Endometrium (tissue), 2 donors: ENCODE results near the gene ZNF618.
"Not testable (repeated sequence)": the region's sequence is repeated elsewhere in the genome, so short reads cannot be mapped to it uniquely, and the experiment has no call there.

ENCODE experiments used
- FAIRE-seq: peaks from 2 replicates; lab custom pipeline; 2012; peaks lifted over from hg19 to GRCh38; lab: Jason Lieb, UNC
- donor health status: control.
- donor health status: control.

Gene ZNF618

GRCh38 chr9:113989017-113989713 lies 113.1 kb downstream of the ZNF618 start:
- no peak for FAIRE-seq

DNA sequence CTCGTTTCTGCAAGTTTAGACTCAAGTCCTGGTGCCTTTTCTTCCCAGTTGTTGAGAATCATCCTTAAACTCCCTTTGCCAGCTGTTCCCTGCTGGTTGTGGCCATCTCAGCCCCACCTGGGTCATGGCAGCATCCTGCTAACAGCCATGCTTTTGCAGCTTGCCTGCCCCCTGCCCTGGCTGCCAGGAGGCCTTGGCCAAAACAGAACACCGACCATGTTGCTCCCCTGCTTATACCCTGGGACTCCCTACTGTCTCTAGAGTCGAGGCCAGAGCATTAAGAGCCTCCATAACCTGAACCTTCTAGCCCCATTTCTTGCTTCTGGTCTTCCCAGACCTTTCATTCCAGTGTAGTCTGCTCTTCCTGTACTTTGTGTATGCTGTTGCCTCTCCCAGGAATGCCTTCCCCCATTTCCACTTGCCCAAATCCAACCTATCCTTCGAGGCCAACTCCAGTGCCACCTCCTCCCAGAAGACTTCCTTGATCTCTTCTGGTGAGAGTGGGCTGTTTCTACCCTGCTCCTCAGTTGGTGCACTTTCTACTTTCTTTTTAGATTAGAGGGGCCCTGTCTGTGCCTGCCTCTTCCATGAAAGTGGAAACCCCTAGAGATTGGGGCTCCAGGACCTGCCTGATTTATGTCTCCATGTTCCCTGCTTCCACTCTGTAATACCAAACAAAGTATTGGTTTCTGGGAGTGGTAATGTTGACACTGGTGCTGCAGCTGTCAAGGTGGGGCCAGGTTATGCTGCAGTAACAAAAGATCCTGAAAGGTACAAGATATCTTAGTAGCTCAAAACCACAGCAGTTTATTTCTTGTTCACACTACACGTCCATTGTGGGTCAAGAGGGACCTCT lies 113.8 kb downstream of the ZNF618 start:
- no peak for FAIRE-seq

DNA sequence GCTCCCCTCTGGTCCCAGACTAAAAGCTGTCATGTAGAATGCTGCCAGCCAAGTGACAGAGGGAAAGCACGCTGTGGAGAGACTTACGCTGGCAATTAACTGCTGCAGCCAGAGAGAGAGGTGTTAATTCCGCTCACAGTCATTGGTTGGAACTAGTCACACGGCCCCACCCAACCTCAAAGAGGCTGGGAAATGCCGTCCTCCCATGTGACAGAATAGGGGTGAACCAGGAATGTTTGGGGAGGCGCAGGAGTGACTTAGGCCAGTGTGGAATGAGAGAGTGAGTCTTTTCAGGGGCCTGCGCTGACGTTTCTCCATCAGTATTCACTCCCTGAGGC lies 114.4 kb downstream of the ZNF618 start:
- no peak for FAIRE-seq

- FAIRE-seq: no peak
Observed at GRCh38 chr9:113990975-113991471, 114.9 kb downstream of the ZNF618 start.

DNA sequence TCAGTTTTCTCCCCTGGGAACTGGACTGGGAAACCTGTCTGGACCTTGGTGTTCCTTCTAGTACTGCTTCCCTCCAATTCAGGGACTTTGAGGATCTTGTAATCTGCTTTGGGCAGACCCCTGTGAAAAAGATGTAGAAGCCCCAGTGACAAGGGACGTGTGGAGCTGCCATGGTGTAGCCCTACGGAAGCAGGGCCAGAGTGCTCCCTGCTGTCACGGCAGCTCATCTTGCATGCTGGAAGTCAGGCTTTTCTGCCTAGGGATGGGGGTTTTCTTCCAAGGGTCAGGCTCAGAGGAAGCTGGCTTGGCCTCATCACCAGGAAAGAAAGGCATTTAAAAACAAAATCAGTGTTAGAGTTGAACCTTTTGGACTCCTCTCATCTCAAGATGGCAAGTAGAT lies 115.6 kb downstream of the ZNF618 start:
- FAIRE-seq: no peak

DNA sequence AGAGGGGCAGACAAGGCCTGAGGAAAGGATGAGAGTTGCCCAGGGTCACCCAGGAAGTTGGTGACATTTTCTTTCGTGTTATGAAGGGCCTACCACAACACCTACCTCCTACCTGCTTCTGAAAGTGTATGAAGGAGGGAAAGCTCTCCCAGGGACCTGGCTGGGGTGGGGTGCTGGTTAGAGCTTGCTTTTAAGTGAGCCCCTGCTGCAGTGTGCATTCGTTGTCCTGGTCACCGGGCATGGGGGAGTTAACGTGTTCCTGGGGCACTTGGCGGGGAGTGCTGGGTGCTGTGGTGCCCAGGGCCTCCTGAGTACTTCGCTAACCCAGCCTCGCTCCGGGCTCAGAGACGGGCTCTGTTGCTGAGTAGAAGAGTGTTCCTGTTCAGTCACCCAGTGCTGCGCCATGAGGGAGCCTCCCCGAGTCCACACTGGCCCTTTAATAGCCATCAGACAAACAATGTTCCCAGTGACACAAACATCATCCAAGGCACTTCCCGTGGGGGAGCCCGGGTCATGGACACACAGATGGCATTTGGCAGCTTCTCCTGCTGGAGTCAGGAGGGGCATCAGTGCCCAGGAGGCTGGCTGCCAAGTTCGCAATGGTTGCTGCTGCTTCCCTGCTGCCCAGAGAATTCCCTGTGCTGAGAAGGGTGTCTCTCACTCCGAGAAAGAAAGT lies 116.3 kb downstream of the ZNF618 start:
- FAIRE-seq: no peak

GRCh38 chr9:113992994-113993393 lies 116.9 kb downstream of the ZNF618 start:
- FAIRE-seq: no peak

DNA sequence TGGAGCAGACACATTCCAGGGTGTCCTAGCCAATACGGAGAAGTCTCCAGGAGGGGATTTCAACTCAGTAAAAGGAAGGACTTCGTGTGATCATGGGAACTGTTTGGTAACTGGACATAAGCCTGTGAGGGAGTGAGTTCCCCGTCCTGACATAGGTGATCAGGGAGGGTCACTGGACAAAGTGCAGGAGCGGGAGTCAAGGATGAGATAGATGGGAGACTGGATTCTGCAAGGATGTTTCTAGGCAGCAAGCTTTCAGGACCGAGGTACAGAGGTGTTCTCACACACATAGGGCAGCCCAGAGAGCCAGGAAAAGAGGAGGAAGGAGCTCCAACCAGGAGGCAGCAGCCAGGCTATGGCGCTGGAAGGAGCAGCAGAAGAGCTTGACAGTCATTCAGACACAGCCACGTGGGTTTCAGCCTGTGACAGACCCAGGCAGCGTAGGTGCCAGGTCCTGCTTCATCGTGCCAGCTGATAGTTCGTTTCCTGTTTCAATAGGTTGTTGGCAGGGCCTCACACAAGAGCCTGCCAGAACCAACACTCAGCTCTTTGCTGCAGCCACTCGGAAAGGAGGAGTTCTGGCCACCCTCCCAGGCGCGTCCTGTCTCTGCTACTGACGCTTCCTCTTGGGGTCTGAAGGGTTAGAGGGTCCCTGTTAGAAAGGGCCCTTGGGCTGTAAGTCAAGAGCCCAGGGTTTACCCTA lies 117.9 kb downstream of the ZNF618 start:
- no peak for FAIRE-seq

DNA sequence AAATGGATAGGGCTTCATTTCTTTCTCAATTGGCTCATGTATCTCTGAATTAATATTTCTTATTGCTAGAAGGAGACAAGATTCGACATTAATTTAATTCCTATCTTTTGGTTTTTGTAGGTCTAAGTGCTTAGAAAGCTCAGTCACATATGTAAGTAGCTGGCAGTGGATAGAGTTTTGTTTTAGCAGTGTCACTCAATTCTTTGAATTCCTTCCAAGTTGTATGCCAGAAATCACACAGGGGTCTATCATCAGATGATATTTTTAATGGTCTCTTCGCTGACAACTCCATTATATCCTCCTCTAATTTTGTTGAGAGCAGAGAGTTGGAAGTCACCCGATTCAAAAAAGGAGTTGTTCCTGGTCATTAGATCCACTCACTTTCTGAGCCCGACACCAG lies 119.3 kb downstream of the ZNF618 start:
- FAIRE-seq: no peak

GRCh38 chr9:113995963-113996362 lies 119.9 kb downstream of the ZNF618 start:
- FAIRE-seq: no peak

- FAIRE-seq: no peak
Observed at GRCh38 chr9:113996531-113997001, 120.5 kb downstream of the ZNF618 start.

DNA sequence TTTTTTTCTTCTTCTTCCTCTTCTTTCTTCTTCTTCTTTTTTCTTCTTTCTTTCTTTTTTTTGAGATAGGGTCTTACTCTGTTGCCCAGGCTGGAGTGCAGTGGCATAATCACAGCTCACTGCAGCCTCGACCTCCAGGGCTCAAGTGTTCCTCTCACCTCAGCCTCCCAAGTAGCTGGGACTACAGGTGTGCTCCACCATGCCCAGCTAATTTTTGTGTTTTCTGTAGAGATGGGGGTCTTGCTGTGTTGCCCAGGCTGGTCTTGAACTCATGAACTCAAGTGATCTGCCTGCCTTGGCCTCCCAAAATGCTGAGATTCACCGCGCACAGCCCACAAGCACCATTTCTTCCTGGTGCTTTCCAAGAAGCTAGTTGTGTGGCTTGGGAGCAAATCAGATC lies 121.0 kb downstream of the ZNF618 start:
- not testable (repeated sequence) for FAIRE-seq

- no peak for FAIRE-seq
Observed at GRCh38 chr9:113997610-113998009, 121.5 kb downstream of the ZNF618 start.

DNA sequence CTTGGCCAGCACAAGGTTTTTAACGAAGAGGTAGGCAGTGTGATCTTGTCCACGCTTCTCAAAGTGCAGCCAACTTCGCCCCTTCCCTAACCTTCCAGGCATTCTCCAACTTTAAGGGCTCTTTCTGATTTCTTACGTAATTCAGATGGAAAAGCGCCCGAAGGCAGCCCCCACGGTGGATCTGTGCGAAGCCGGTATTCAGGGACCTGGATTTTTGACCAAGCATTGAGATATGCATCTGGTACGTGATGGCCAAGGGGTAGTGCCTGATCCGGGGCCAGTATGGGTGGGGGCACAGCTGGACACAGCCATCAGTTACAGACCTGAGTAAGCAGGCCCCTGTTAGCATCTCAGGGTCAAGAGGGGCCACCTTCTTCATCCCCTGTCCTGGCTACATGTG lies 122.0 kb downstream of the ZNF618 start:
- no peak for FAIRE-seq

GRCh38 chr9:113998525-113999255 lies 122.6 kb downstream of the ZNF618 start:
- FAIRE-seq: no peak

DNA sequence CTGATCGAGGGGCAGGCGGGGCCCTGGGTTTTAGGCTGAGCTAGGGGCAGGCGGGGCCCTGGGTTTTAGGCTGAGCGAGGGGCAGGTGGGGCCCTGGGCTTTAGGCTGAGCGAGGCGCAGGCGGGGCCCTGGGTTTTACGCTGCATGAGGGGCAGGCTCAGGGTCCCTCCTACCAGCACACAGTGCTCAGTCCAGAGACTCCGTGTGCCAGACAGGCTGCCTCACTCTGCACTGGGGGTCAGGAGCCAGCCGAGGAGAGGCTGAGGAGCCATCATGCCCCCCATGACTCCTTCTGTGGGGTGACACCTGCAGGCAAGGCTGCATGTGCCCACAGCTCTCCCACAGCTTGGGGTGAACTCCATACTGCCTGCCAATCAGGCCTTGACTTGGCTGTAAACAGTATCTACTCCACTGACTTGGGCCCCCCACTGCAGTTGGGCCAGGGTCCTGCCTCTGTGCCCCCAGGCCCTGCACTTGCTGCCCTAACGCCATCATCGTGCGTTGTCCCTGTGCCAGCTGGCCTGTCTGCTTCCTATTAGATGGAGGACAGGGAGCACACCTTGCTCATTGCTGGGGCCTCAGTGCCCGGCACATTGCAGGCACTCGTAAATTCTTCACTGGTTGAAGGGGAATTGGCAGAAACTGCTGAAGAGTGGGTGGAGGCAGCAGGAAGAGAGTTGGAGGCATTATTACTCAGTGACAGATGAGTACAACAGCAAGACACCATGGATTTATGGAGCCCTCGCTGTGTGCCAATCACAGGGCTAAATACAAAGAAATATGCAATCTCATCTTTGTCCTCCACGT lies 123.3 kb downstream of the ZNF618 start:
- FAIRE-seq: no peak

GRCh38 chr9:114000063-114000454 lies 124.0 kb downstream of the ZNF618 start:
- FAIRE-seq: no peak

DNA sequence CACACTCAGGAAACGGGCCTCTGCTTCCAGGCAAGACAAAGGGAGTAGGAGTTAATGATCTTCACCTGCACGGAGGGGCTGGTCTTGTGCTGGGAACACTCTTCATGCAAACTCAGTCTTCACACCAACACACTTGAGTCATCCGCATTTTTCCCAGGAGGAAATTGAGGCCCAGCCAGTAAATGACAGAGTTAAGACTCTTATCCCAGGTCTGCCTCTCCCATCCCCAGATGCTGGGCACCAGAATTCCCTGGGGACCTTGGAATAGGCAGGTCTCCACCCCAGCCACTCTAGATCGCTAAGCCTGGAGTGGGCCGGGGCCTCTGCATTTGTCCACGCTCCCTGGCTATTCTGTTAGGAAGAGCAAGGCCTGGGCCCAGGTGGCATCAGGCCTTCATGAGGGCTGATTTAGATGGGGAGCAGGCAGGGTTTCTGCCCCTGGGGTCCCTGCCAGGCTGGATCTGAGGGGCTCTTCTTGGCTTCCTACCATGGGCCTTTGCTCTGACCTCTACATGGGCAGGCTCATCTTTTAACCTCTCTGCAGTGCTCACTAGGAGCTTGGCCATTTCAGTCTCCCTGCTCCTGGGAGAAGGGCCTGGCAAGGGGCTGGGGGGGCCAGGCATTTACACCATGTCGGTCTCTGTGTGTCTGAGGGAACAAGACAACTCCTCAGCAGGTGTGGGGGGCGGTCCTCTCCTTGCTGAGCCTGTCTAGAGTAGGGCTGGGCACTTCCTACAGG lies 124.7 kb downstream of the ZNF618 start:
- no peak for FAIRE-seq

DNA sequence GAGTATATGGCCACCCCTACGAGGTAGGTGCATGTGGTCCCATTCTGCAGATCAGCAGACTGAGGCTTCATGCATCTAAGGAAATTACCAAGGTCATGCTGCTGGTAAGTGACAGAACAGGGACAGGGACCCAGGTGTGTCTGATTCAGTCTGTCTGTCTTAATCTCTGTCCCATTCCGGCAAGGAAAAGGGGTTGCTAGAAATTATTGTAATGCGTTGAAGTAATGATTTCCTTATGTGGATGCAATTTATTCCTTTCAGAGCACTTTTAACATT lies 125.2 kb downstream of the ZNF618 start:
- FAIRE-seq: no peak

DNA sequence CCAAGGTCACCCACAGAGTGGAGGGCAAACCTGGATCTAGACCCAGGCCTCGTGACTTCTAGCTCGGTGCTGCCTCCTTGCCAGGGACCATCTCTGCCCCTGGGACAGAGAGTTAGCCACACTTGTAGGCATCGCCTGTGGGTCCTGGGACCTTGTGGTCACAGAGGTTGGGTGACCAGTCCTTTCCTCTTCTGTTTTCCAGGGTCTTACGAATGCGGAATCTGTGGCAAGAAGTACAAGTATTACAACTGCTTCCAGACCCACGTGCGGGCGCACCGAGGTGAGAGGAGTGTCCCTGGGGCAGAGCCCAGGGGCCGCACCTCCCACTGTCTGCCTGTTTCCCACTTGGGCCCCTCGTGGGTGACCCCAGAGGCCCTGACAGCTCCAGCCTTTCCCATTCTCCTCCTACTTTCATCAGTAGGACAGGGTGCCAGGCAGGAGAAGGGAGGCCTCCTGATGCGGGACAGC lies 125.7 kb downstream of the ZNF618 start:
- no peak for FAIRE-seq
